Measurements from ENCODE around the gene TFEB.

The TFEB gene

GRCh38 chr6:41705996-41706835 is 29.2 kb downstream of the TFEB start:
- Histone ChIP-seq H4K20me1 (ENCODE audit: control insufficient read depth, insufficient read depth, low read depth, low read length) (no peaks in the 10 kb centered on the region), H3K9me2 (replicated peaks; ENCODE audit: control insufficient read depth, low read length) (no peaks in the 10 kb centered on the region), H3K4me2 (ENCODE audit: low read length) (peak overlapping the region; percentile 100), H3K4me1 (ENCODE audit: control insufficient read depth, low read length) (peaks cover 81% of the 10 kb centered on the region), H3K79me2 (ENCODE audit: control insufficient read depth, low read length) (peaks cover 66% of the 10 kb centered on the region), H3K27me3 (ENCODE audit: control insufficient read depth, low read length) (no peaks in the 10 kb centered on the region), H3K27ac (ENCODE audit: low read depth, low read length) (peak overlapping the region; percentile 97), H3F3A (ENCODE audit: control insufficient read depth, insufficient read depth) (peaks cover 14% of the 10 kb centered on the region), H3K4me3 (ENCODE audit: low read length) (peak overlapping the region; percentile 74), H3K36me3 (ENCODE audit: control insufficient read depth, low read length) (peaks cover 31% of the 10 kb centered on the region), H3K9me3 (ENCODE audit: control insufficient read depth, insufficient read depth, low read length) (no peaks in the 10 kb centered on the region)
- peak; percentile 99 for TF ChIP-seq CTCF (IDR thresholded peaks at IDR 0.05; ENCODE audit: low read depth, low read length, poor library complexity, severe bottlenecking)
- no peak for TF ChIP-seq EZH2phosphoT487 (IDR thresholded peaks at IDR 0.05; ENCODE audit: borderline replicate concordance, low read length)

- Histone ChIP-seq H3K79me2 (ENCODE audit: control insufficient read depth, low read length) (peaks cover 73% of the 10 kb centered on the region), H3K4me1 (ENCODE audit: control insufficient read depth, low read length) (peaks cover 89% of the 10 kb centered on the region), H3K9me3 (ENCODE audit: control insufficient read depth, insufficient read depth, low read length) (no peaks in the 10 kb centered on the region), H3K36me3 (ENCODE audit: control insufficient read depth, low read length) (peaks cover 31% of the 10 kb centered on the region), H4K20me1 (ENCODE audit: control insufficient read depth, insufficient read depth, low read depth, low read length) (no peaks in the 10 kb centered on the region), H3K4me2 (ENCODE audit: low read length) (peak overlapping the region; percentile 100), H3K4me3 (ENCODE audit: low read length) (peak overlapping the region; percentile 74), H3K9me2 (replicated peaks; ENCODE audit: control insufficient read depth, low read length) (no peaks in the 10 kb centered on the region), H3K27me3 (ENCODE audit: control insufficient read depth, low read length) (no peaks in the 10 kb centered on the region), H3F3A (ENCODE audit: control insufficient read depth, insufficient read depth) (peaks cover 14% of the 10 kb centered on the region), H3K27ac (ENCODE audit: low read depth, low read length) (peak overlapping the region; percentile 97)
- TF ChIP-seq EZH2phosphoT487 (IDR thresholded peaks at IDR 0.05; ENCODE audit: borderline replicate concordance, low read length) (no peak), CTCF (IDR thresholded peaks at IDR 0.05; ENCODE audit: low read depth, low read length, poor library complexity, severe bottlenecking) (no peak)
These were observed 30.0 kb downstream of the TFEB start for GRCh38 chr6:41705311-41705995.

DNA sequence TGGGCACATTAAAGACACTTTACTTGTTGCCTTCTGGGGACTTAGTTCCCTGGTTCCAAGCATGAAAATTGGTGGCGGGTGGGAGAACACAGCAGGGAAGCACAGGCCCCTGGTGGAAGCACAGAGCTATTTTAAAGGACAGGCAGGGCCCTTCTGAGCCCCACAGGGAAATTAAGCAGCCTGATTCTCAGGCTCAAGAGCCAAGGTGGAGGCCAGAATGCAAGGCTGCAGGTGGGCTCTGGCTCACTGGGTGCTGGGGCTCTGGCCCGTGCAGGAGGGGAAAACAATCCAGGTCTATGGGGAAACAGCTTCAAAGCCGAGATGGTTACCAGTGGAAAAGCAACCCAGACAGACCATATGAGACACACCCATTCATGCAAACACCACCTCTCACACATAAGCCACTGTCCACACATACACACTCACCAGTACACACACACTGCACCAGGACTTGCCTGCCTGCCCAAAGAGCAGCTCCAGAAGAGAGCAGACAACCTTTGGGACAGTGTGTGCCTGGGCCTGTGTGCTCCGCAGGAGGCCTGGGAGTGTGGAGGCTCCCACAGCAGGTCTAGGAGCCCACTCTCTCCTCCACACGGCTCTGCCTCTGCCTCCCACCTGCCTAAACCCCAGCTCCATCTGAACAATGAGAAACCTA is 30.6 kb downstream of the TFEB start:
- peak overlapping the region; percentile 97 for H3K27ac ChIP-seq (ENCODE audit: low read depth, low read length)

More for the DNA sequence above, 30.6 kb downstream of the TFEB start:
- TF ChIP-seq CTCF (IDR thresholded peaks at IDR 0.05; ENCODE audit: low read depth, low read length, poor library complexity, severe bottlenecking), result no peak
- no peak for TF ChIP-seq EZH2phosphoT487 (IDR thresholded peaks at IDR 0.05; ENCODE audit: borderline replicate concordance, low read length)
- Histone ChIP-seq H3K27me3 (ENCODE audit: control insufficient read depth, low read length) (no peaks in the 10 kb centered on the region), H3K4me2 (ENCODE audit: low read length) (peak overlapping the region; percentile 100), H3K4me3 (ENCODE audit: low read length) (peak overlapping the region; percentile 74), H3K79me2 (ENCODE audit: control insufficient read depth, low read length) (peaks cover 76% of the 10 kb centered on the region), H3K4me1 (ENCODE audit: control insufficient read depth, low read length) (peaks cover 96% of the 10 kb centered on the region), H3K36me3 (ENCODE audit: control insufficient read depth, low read length) (peaks cover 33% of the 10 kb centered on the region), H4K20me1 (ENCODE audit: control insufficient read depth, insufficient read depth, low read depth, low read length) (no peaks in the 10 kb centered on the region), H3F3A (ENCODE audit: control insufficient read depth, insufficient read depth) (peaks cover 10% of the 10 kb centered on the region), H3K9me2 (replicated peaks; ENCODE audit: control insufficient read depth, low read length) (no peaks in the 10 kb centered on the region), H3K9me3 (ENCODE audit: control insufficient read depth, insufficient read depth, low read length) (no peaks in the 10 kb centered on the region)

All from DOHH2 (cell line).